Activated CD4-positive, CD25-positive, alpha-beta regulatory T cell treated with anti-CD3 and anti-CD28 coated beads, Interleukin-2, amount 50 U/mL, for 16 hours (primary cell): Measurements from ENCODE around the gene PCDHGA7.
"Not testable (repeated sequence)": the region's sequence is repeated elsewhere in the genome, so short reads cannot be mapped to it uniquely, and the experiment has no call there.

ENCODE experiments used
- DNase-seq: peaks from one replicate; pipeline ENCODE4 v3.0.0-alpha.2; 2020; ENCODE audit warnings: low read depth, low spot score

Gene PCDHGA7

GRCh38 chr5:141382469-141383294 is at the start of gene PCDHGA7:
Gene PCDHGA7 (plus strand): TSS chr5:141382742. CDS start chr5:141382900, 158 bp downstream.
- DNase-seq, result no peak

- no peak for DNase-seq
Observed at GRCh38 chr5:141338538-141339306, 43.8 kb upstream of the PCDHGA7 start, which contains the start of gene PCDHGA2. Gene PCDHGA2 (plus strand): TSS chr5:141338760.

GRCh38 chr5:141340781-141341354 is 41.7 kb upstream of the PCDHGA7 start:
- DNase-seq, result not testable (repeated sequence)

GRCh38 chr5:141342773-141343172 is 39.8 kb upstream of the PCDHGA7 start:
- no peak for DNase-seq

GRCh38 chr5:141343242-141343952 is 39.1 kb upstream of the PCDHGA7 start, which contains the start of gene PCDHGA3:
Gene PCDHGA3 (plus strand): TSS chr5:141343829. CDS start chr5:141344034, 205 bp downstream.
- no peak for DNase-seq

GRCh38 chr5:141343953-141344463 is 38.5 kb upstream of the PCDHGA7 start:
- DNase-seq, result no peak

- no peak for DNase-seq
Observed at GRCh38 chr5:141345327-141345726, 37.2 kb upstream of the PCDHGA7 start.

- DNase-seq, result not testable (repeated sequence)
Observed at GRCh38 chr5:141346017-141346416, 36.5 kb upstream of the PCDHGA7 start.

GRCh38 chr5:141349917-141350619 is 32.5 kb upstream of the PCDHGA7 start, which contains the start of gene PCDHGB1:
Gene PCDHGB1 (plus strand): TSS chr5:141350099. CDS start chr5:141350261, 162 bp downstream.
- DNase-seq, result no peak

GRCh38 chr5:141351591-141351990 is 31.0 kb upstream of the PCDHGA7 start:
- DNase-seq, result no peak

GRCh38 chr5:141354900-141355469 is 27.6 kb upstream of the PCDHGA7 start, which contains the start of gene PCDHGA4:
Gene PCDHGA4 (plus strand): TSS chr5:141355021. CDS start chr5:141355108, 87 bp downstream.
- no peak for DNase-seq

- DNase-seq, result no peak
Observed at GRCh38 chr5:141355641-141356040, 26.9 kb upstream of the PCDHGA7 start.

GRCh38 chr5:141356133-141356532 is 26.4 kb upstream of the PCDHGA7 start:
- no peak for DNase-seq

- DNase-seq, result no peak
Observed at GRCh38 chr5:141356950-141357349, 25.6 kb upstream of the PCDHGA7 start.

GRCh38 chr5:141359790-141360426 is 22.6 kb upstream of the PCDHGA7 start, which contains the start of gene PCDHGB2:
Gene PCDHGB2 (plus strand): TSS chr5:141359994. CDS start chr5:141360136, 142 bp downstream.
- no peak for DNase-seq

- no peak for DNase-seq
Observed at GRCh38 chr5:141360685-141361084, 21.9 kb upstream of the PCDHGA7 start.

- DNase-seq, result no peak
Observed at GRCh38 chr5:141362719-141363118, 19.8 kb upstream of the PCDHGA7 start.

- DNase-seq, result no peak
Observed at GRCh38 chr5:141363952-141364660, 18.4 kb upstream of the PCDHGA7 start, which contains the start of gene PCDHGA5. Gene PCDHGA5 (plus strand): TSS chr5:141364162. CDS start chr5:141364331, 169 bp downstream.
